NCI-H1694 (cell line): ENCODE results near the gene SORCS2.

Experiments used
- DNase-seq: peaks from one replicate; lab custom pipeline; 2025; lab: John Stamatoyannopoulos, UW

Gene SORCS2

GRCh38 chr4:7222521-7222920 lies 30.2 kb downstream of the SORCS2 start:
- DNase-seq = no peak

- no peak for DNase-seq
Measured at GRCh38 chr4:7223541-7223940, 31.2 kb downstream of the SORCS2 start.

- DNase-seq = no peak
Measured at GRCh38 chr4:7224001-7224400, 31.7 kb downstream of the SORCS2 start.

DNA sequence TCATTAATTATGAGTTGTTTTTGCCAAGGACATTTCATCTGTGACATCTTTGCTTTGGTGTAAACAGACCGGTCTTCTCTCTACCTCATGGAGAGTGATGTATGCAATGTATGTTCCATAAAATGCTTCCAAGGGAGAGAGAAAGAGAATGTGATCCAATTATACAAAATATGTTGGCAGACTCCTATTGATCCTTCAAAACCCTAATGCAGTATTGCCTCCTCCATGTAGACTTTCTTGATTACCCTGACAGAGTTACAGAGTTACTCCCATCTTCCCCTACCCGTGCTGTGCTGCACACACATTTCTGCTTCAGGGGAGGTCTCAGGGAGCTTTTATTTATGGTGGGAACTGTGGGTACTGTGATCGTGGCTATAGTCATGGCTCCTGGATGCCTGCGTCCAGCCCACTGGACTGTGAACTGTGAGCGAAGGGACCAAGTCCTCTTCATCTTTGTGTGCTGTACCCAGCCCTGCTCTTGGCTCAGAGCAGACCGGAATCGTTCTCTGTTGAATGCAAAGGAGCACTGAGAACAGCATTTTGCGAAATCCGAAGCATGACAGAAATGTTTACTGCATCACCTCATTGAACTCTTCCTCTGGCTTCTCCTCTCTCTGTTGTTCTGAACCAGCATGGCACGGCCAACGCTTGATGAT lies 32.7 kb downstream of the SORCS2 start:
- no peak for DNase-seq

DNA sequence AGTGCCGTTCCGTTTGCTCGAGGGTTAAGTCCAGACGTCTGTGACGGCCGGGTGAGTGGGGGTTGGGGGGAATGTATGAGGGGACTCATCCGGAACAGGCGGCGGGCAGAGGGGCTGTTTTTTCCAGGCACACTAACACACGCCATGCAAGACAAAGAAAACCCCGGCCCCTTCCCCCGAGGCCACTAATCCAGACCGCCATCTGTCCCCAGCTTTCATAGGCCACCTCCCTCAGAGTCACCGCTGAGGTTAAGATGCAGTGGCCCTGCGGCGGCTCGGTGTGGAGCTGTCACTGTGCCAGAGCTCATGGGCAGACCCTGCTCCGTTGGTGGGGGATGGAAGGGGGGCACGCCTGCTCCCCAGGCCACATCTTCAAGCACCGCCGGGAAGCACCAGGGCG lies 34.1 kb downstream of the SORCS2 start:
- DNase-seq = no peak

GRCh38 chr4:7227008-7227407 lies 34.7 kb downstream of the SORCS2 start:
- no peak for DNase-seq

GRCh38 chr4:7228734-7229133 lies 36.4 kb downstream of the SORCS2 start:
- no peak for DNase-seq

DNA sequence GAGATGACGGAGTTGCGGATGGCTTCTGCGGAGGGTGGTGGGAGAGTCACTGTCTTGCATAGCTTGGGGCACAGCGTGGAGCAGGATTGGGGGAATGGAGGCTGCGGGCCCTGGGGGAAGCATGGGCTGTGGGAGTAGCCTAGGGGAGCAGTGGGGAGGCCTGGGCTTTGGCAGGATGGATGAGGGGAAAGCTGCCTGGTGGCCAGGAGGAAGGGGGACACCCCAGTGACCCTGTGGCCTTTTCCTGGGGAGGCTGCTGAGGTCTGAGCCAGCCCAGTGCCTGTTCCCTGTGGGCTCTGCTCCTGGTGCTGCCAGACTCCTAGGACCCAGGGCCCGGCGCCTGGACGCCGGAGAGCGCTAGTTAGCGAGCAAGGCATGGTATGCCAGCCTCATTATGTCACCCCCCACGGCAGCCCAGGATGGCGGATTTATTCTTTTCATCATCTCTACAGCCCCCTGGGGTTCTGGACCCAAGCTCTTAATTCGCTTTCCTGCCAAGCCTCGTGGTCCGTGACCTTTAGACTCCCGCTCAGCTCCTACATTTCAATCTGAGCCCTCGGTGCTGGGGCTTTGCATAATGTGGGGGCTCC lies 39.8 kb downstream of the SORCS2 start:
- DNase-seq = no peak

GRCh38 chr4:7233006-7233580 lies 40.8 kb downstream of the SORCS2 start:
- no peak for DNase-seq

- no peak for DNase-seq
Measured at GRCh38 chr4:7233601-7234000, 41.3 kb downstream of the SORCS2 start.

DNA sequence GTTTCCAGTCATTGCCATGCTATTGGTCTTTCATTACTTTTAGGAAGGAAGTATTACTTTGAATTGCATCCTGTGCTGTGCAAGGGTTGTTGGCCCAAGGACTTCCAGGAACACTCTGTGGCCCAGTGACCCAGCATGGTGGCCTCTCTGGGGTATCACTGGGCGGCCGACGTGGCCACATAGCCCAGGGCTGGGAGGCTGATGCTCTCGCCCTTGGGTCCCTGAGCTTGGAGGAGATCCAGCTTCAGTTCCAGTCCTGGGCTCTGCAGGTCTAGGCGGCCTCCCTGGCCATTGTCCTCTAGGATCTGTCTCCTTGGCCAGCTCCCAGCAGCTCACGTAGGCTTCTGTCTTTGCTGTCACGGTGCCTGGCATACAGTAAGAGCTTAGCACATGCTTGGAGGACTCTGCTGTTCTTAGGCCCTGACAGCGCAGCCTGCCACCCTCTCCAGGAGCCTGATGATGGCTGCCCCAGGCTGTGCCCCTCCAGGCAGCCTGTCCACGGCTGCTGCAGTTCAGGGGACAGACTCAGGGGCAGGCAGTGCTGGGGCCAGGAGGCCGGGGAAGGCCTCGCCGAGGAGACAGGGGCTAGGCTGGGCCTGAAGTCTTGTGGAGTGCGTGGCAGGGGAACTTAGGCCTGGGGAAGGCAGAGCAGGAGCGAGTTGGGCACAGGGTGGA lies 42.2 kb downstream of the SORCS2 start:
- DNase-seq = no peak

- DNase-seq = no peak
Measured at GRCh38 chr4:7235030-7235380, 42.7 kb downstream of the SORCS2 start.

GRCh38 chr4:7236847-7237246 lies 44.5 kb downstream of the SORCS2 start:
- DNase-seq = no peak

DNA sequence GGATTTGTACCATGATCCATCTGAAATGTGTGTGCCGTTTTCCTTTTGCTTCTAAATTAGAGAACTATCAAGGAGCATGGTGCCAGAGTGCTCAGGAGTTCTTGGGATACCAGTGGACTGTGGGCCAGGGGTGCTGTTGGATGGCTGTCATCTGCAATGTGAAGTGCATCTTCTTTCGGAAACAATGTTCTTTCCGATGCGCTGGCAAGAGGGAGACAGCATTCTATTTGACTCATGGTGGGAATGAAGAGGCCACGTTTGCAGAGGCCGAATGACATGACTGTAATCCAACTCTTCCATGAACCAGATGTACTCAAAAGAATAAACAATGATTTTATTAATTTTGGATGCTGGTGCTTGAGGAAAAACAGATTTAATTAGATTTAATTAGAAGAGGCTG lies 45.5 kb downstream of the SORCS2 start:
- DNase-seq = no peak

GRCh38 chr4:7238300-7238960 lies 46.1 kb downstream of the SORCS2 start:
- DNase-seq = no peak

DNA sequence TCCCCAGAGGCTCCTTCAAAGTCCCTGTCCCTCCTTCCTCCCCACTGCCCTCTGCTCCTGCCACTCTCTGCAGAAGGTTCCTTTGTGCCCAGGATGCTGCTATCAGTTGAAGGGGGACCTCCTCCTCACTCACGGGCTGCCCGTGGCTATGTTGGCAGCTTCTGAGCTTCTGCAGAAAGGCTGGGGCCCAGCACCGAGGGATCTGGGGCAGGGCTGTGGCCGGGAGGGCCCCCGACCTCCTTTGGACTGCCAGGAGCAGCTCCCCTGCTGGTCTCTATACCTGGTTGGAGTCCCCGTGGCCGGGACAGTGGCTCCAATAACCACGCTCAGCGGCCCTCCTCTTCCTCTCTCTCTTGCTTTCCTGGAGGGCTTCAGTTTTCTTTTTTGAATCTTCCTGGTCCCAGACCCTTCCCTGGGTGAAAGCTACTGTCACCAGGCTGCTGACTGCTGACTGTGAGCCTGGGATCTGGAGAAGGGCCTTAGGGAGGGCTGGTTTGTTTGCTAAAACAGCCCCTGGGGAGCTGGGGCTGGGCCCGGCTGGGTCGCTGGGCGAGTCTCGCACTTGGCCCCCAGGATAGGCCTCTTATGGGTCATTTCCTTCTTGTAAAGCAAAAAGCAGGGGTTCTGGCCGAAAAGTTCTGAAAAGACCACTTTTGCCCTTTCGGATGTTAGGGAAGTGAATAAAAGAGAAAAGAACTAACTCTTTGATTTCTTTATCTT lies 46.9 kb downstream of the SORCS2 start:
- no peak for DNase-seq

GRCh38 chr4:7239844-7240243 lies 47.5 kb downstream of the SORCS2 start:
- DNase-seq = no peak

- no peak for DNase-seq
Measured at GRCh38 chr4:7240306-7240705, 48.0 kb downstream of the SORCS2 start.

GRCh38 chr4:7241597-7242125 lies 49.3 kb downstream of the SORCS2 start:
- DNase-seq = no peak

GRCh38 chr4:7242766-7243165 lies 50.4 kb downstream of the SORCS2 start:
- no peak for DNase-seq

- no peak for DNase-seq
Measured at GRCh38 chr4:7243609-7244330, 51.4 kb downstream of the SORCS2 start.
